H9 (cell line): Measurements from ENCODE around the gene SHANK1. TPM values are rescaled to one million over a fixed set of nuclear protein-coding genes. Genes with fewer than 3 reads are reported as not detected.

Experiments
- DNase-seq: peaks from one replicate; pipeline ENCODE4 v3.0.0-alpha.2; 2017
- H2AFZ ChIP-seq: one replicate; pipeline ENCODE4 v1.6.1; 2013; ENCODE audit warnings: mild to moderate bottlenecking, low read length, control low read depth, moderate library complexity
- H2AK5ac ChIP-seq: 2 replicates; pipeline ENCODE4 v1.6.1; 2013; ENCODE audit warnings: low read length, control low read depth, mixed read lengths; ENCODE audit not compliant: insufficient read length
- H2BK120ac ChIP-seq: one replicate; pipeline ENCODE4 v1.6.1; 2013; ENCODE audit warnings: low read depth, mild to moderate bottlenecking, low read length, control low read depth, inconsistent platforms; ENCODE audit not compliant: poor library complexity, severe bottlenecking
- H2BK12ac ChIP-seq: 2 replicates; pipeline ENCODE4 v1.6.1; 2013; ENCODE audit warnings: low read length, control low read depth, mixed read lengths, low read depth; ENCODE audit not compliant: insufficient read length
- H2BK15ac ChIP-seq: 2 replicates; pipeline ENCODE4 v1.6.1; 2013; ENCODE audit warnings: low read depth, low read length, control low read depth
- H2BK20ac ChIP-seq: one replicate; pipeline ENCODE4 v1.6.1; 2013; ENCODE audit warnings: low read depth, mild to moderate bottlenecking, low read length, control low read depth, inconsistent platforms; ENCODE audit not compliant: poor library complexity, severe bottlenecking
- H2BK5ac ChIP-seq: 2 replicates; pipeline ENCODE4 v1.6.1; 2013; ENCODE audit warnings: low read length, control low read depth, mixed read lengths; ENCODE audit not compliant: insufficient read length
- H3K14ac ChIP-seq: 2 replicates; pipeline ENCODE4 v1.6.1; 2013; ENCODE audit warnings: low read length, control low read depth; ENCODE audit not compliant: insufficient read depth
- H3K18ac ChIP-seq: 2 replicates; pipeline ENCODE4 v1.6.1; 2013; ENCODE audit warnings: low read depth, mild to moderate bottlenecking, mixed read lengths, low read length, control low read depth; ENCODE audit not compliant: insufficient read length
- H3K23ac ChIP-seq: 2 replicates; pipeline ENCODE4 v1.6.1; 2013; ENCODE audit warnings: low read length, control low read depth, mixed read lengths, low read depth; ENCODE audit not compliant: insufficient read length
- H3K23me2 ChIP-seq: 2 replicates; pipeline ENCODE4 v1.6.1; 2013; ENCODE audit warnings: low read depth, mild to moderate bottlenecking, mixed read lengths, low read length, control low read depth; ENCODE audit not compliant: insufficient read length, poor library complexity, severe bottlenecking
- H3K27ac ChIP-seq: 2 replicates; pipeline ENCODE4 v1.5.1; 2013; ENCODE audit warnings: low read length, control low read depth, mixed read lengths, low read depth; ENCODE audit not compliant: insufficient read length
- H3K27me3 ChIP-seq: 2 replicates; pipeline ENCODE4 v1.6.1; 2013; ENCODE audit warnings: low read length, control low read depth, inconsistent platforms; ENCODE audit not compliant: insufficient read depth
- H3K4ac ChIP-seq: 2 replicates; pipeline ENCODE4 v1.6.1; 2013; ENCODE audit warnings: low read depth, mild to moderate bottlenecking, control low read depth, inconsistent platforms, low read length, moderate library complexity
- H3K4me1 ChIP-seq: 2 replicates; pipeline ENCODE4 v1.6.1; 2013; ENCODE audit warnings: low read length, control low read depth, inconsistent platforms; ENCODE audit not compliant: insufficient read depth
- H3K4me2 ChIP-seq: 2 replicates; pipeline ENCODE4 v1.6.1; 2013; ENCODE audit warnings: low read length, control low read depth, mixed read lengths; ENCODE audit not compliant: insufficient read length, insufficient read depth
- H3K56ac ChIP-seq: 2 replicates; pipeline ENCODE4 v1.6.1; 2013; ENCODE audit warnings: low read depth, mild to moderate bottlenecking, mixed read lengths, low read length, control low read depth; ENCODE audit not compliant: insufficient read length
- H3K79me1 ChIP-seq: 2 replicates; pipeline ENCODE4 v1.6.1; 2013; ENCODE audit warnings: low read depth, mild to moderate bottlenecking, moderate library complexity, low read length, control low read depth, inconsistent platforms; ENCODE audit not compliant: insufficient read depth, poor library complexity, severe bottlenecking
- H3K79me2 ChIP-seq: 2 replicates; pipeline ENCODE4 v1.6.1; 2013; ENCODE audit warnings: low read length, control low read depth, inconsistent platforms; ENCODE audit not compliant: insufficient read depth
- H3K9ac ChIP-seq: 2 replicates; pipeline ENCODE4 v1.6.1; 2013; ENCODE audit warnings: low read length, control low read depth, mixed read lengths; ENCODE audit not compliant: insufficient read length; ENCODE audit errors: extremely low read depth
- H3K9me3 ChIP-seq: one replicate; pipeline ENCODE4 v1.6.1; 2013; ENCODE audit warnings: low read depth, low read length, inconsistent platforms; ENCODE audit not compliant: control insufficient read depth
- H3T11ph ChIP-seq: one replicate; pipeline ENCODE4 v1.6.1; 2013; ENCODE audit warnings: mild to moderate bottlenecking, low read length, control low read depth, inconsistent platforms
- H4K20me1 ChIP-seq: one replicate; pipeline ENCODE4 v1.6.1; 2013; ENCODE audit not compliant: control insufficient read depth, insufficient read length, insufficient read depth
- H4K5ac ChIP-seq: 2 replicates; pipeline ENCODE4 v1.6.1; 2013; ENCODE audit warnings: low read depth, mild to moderate bottlenecking, mixed read lengths, low read length, control low read depth; ENCODE audit not compliant: insufficient read length
- H4K8ac ChIP-seq: replicated peaks from 2 replicates; pipeline ENCODE4 v1.6.1; 2013; ENCODE audit warnings: low read length, control low read depth, mixed read lengths, low read depth; ENCODE audit not compliant: insufficient read length
- H4K91ac ChIP-seq: 2 replicates; pipeline ENCODE4 v1.6.1; 2013; ENCODE audit warnings: low read depth, mild to moderate bottlenecking, moderate library complexity, mixed read lengths, low read length, control low read depth; ENCODE audit not compliant: insufficient read length
- H3K27ac Mint-ChIP-seq, 3 experiments: 2 replicates in 2 of 3; 3 replicates in 1 of 3; pipeline ENCODE4 v1.8.0; 2020 to 2021; ENCODE audit warnings: mixed read lengths in 3 of 3, mild to moderate bottlenecking in 1 of 3, moderate library complexity in 1 of 3
- H3K27me3 Mint-ChIP-seq: 2 replicates; pipeline ENCODE4 v1.8.0; 2021; ENCODE audit warnings: low read depth, mild to moderate bottlenecking, moderate library complexity, mixed read lengths
- H3K36me3 Mint-ChIP-seq, 3 experiments: 2 replicates in 2 of 3; 3 replicates in 1 of 3; pipeline ENCODE4 v1.8.0; 2020 to 2021; ENCODE audit warnings: low read depth in 3 of 3, mixed read lengths in 3 of 3; ENCODE audit not compliant: insufficient read depth in 1 of 3
- H3K4me1 Mint-ChIP-seq, 2 experiments: 2 replicates each; pipeline ENCODE4 v1.8.0; 2020; ENCODE audit warnings: mixed read lengths in 2 of 2
- H3K4me3 Mint-ChIP-seq, 2 experiments: 2 replicates in 1 of 2; 3 replicates in 1 of 2; pipeline ENCODE4 v1.8.0; 2020 to 2021; ENCODE audit warnings: mild to moderate bottlenecking in 2 of 2, mixed read lengths in 2 of 2, moderate library complexity in 1 of 2
- H3K9me3 Mint-ChIP-seq, 2 experiments: 2 replicates in 1 of 2; 3 replicates in 1 of 2; pipeline ENCODE4 v1.8.0; 2020; ENCODE audit warnings: mild to moderate bottlenecking in 2 of 2, mixed read lengths in 2 of 2, moderate library complexity in 1 of 2
- CTCF ChIP-seq: fragments of 200-600 bp; sonication (generic); conservative IDR thresholded peaks from 3 replicates; pipeline ENCODE4 v1.8.0; 2021; ENCODE audit warnings: antibody characterized with exemption, mild to moderate bottlenecking
- WGBS: extraction: QIAGEN DNeasy Blood & Tissue Kit; methylation state at CpG from one replicate; pipeline ENCODE4 v1.1.7; 2013; ENCODE audit warnings: missing lambda C conversion rate, low lambda C conversion rate, mixed read lengths; ENCODE audit not compliant: insufficient read length; ENCODE audit errors: extremely low coverage; 5-methylcytosine and 5-hydroxymethylcytosine counted together
- total RNA-seq: library from RNA; stranded (reverse); gene quantifications from 2 replicates; pipeline ENCODE4 v1.2.1, GENCODE V29; 2021

SHANK1 gene
- total RNA-seq, 1 experiment from 2014 or later: 1.7 TPM

DNA sequence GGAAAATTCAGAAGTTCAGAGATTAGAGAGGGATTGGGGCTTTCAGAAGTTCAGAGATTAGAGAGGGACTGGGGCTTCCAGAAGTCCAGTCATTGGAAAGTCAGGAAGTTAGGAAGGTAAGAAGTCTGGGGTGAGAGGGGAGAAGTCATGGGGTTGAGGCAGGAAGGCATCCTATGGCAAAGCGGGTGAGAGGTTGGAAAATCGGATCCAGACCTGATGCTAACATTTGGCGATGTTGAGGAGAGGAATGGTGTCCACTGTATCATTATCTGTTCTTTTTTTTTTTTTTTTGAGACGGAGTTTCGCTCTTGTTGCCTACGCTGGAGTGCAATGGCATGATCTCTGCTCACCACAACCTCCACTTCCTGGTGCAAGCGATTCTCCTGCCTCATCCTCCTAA, 91.1 kb downstream of the SHANK1 start:
- Histone ChIP-seq H2BK120ac (no peak overlapping the region), H3K27ac (no peak overlapping the region), H2BK20ac (no peak overlapping the region), H3K4me1 (no peaks in the 10 kb centered on the region), H3K18ac (no peak overlapping the region), H2AFZ (no peak overlapping the region), H2AK5ac (no peak overlapping the region), H4K8ac (no peak overlapping the region), H3K9me3 (no peaks in the 10 kb centered on the region), H3K23ac (no peak overlapping the region), H2BK15ac (no peak overlapping the region), H3K56ac (no peak overlapping the region), H3K14ac (no peak overlapping the region), H3K4ac (no peak overlapping the region), H3K79me2 (no peaks in the 10 kb centered on the region), H4K20me1 (no peaks in the 10 kb centered on the region), H3T11ph (no peak overlapping the region), H2BK12ac (no peak overlapping the region), H3K9ac (no peak overlapping the region), H3K4me2 (no peak overlapping the region), H4K5ac (no peak overlapping the region), H2BK5ac (no peak overlapping the region), H3K27me3 (no peaks in the 10 kb centered on the region), H4K91ac (no peak overlapping the region), H3K23me2 (no peaks in the 10 kb centered on the region), H3K79me1 (no peaks in the 10 kb centered on the region)
- no CpG with 5 or more reads among the region's 7 CpGs for WGBS
- H3K27me3 Mint-ChIP-seq: peaks cover 32% of the 10 kb centered on the region
- H3K9me3 Mint-ChIP-seq: peaks cover 4 to 6% of the 10 kb centered on the region in 2 experiments; a peak in 4 of 5 replicates
- no peak for DNase-seq
- H3K4me1 Mint-ChIP-seq: peaks cover 0 to 6% of the 10 kb centered on the region in 2 experiments; a peak in 1 of 4 replicates
- no peak overlapping the region for H3K4me3 Mint-ChIP-seq
- TF ChIP-seq CTCF: no peak
- peaks cover 0 to 3% (median 0%) of the 10 kb centered on the region in 3 experiments; a peak in 2 of 7 replicates for H3K36me3 Mint-ChIP-seq
- no peak overlapping the region for H3K27ac Mint-ChIP-seq
